GM18505 (cell line): ENCODE results near the gene U2AF1L4.
A peak's percentile ranks its signal among the peaks of the same experiment; 100 is the strongest.

Experiments used
- ATAC-seq: cut with Tn5 transposase; IDR thresholded peaks from one replicate; pipeline ENCODE4 v1.9.1; 2021; ENCODE audit not compliant: unreplicated experiment
- POLR2A ChIP-seq: IDR thresholded peaks from 4 replicates; pipeline ENCODE4 v1.6.1; 2011; ENCODE audit warnings: borderline replicate concordance; ENCODE audit not compliant: insufficient read depth, insufficient read length; ENCODE audit errors: extremely low read depth

The U2AF1L4 gene

GRCh38 chr19:35718345-35719041 is 26.7 kb downstream of the U2AF1L4 start:
- TF ChIP-seq POLR2A: no peak
- ATAC-seq: peak; percentile 3

GRCh38 chr19:35717665-35718344 is 27.4 kb downstream of the U2AF1L4 start, which contains the start of gene KMT2B:
KMT2B (plus strand) TSS chr19:35718003; CDS start chr19:35718019, 16 bp downstream.
- ATAC-seq: peak; percentile 38
- TF ChIP-seq POLR2A: peak; percentile 55

DNA sequence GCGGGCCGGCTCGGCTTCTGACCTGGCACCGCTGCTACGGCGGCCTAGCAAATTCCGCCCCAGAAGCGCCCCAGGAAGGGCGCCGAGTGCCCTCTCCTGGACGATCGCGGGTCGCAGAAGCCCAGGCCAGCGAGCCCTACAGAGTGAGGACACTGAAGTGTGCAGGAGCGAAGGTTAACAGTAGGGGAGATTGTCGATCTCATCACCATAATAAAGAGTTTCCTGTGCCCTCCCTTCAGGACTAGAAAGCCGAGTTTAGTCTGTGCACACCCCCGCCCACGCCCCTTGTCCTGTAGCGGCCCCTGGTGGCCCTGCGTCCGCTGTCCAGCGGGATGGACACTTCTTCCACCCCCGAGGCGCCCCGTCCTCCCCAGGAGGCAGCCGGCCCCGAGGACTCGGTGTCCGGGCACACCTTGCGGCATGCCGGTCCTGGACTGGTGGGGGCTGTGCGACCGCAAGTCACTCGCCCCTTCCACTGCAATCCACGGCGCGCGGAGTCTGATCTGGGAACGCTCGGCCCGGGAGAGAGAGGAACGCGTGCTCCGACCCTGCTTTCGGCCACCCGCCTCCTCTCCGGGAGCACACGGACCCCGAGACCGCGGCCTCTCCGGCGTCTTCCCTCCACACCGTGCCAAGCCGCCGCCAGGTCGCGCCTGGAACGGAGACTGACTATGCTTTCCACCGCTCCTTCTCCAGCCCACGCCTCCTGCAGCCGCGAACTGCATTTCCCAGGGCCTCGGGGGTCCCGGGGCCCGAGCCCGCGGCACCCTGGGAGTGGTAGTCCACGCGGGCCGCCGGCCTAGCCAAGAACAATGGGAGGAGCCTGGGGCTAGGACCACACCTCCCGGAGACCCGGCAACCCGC is 28.2 kb downstream of the U2AF1L4 start:
- no peak for TF ChIP-seq POLR2A
- ATAC-seq: peak; percentile 53

GRCh38 chr19:35715981-35716800 is 29.0 kb downstream of the U2AF1L4 start:
- ATAC-seq: no peak
- TF ChIP-seq POLR2A: no peak

DNA sequence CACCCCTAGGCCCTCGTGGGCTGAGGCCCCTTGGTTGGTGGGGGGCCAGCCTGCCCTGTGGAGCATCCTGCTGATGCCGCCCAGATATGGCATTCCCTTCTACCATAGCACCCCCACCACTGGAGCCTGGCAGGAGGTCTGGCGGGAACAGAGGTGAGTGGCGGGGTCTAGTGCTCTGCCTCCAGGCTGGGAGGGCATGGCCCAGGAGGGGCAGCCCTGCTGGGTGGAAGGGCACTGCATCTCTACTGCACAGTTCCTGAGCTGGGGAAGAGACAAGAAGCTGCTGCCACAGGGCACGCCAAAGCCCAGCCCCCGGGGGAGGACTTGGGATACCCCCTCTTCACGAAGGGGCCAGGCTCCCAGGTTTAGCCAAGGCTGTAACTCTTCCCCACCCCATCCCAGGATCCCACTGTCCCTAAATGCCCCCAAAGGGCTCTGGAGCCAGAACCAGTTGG is 29.8 kb downstream of the U2AF1L4 start:
- no peak for ATAC-seq
- no peak for TF ChIP-seq POLR2A

GRCh38 chr19:35714601-35715354 is 30.4 kb downstream of the U2AF1L4 start:
- ATAC-seq: no peak
- no peak for TF ChIP-seq POLR2A

- no peak for TF ChIP-seq POLR2A
- ATAC-seq: no peak
Observed at GRCh38 chr19:35713904-35714495, 31.2 kb downstream of the U2AF1L4 start.

DNA sequence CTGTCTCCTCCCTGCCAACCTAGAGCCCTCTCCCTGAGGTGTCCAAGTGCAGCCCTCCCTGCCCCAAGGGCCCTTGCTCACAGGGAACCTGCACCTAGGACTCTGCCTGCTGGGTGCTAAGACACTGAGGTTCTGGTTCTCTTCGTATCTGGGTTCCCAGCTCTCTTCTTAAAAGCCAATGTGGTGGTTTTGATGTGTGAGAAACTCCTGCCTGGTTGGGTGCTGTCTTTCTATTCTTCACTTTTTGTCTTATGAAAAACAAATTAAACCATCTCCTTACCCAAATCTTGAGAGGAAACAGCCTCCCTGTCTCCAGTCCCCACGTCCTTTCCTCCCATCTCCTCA is 31.7 kb downstream of the U2AF1L4 start:
- TF ChIP-seq POLR2A: no peak
- no peak for ATAC-seq

- ATAC-seq: no peak
Observed at GRCh38 chr19:35712567-35713505, 32.4 kb downstream of the U2AF1L4 start.

GRCh38 chr19:35710784-35711723 is 34.2 kb downstream of the U2AF1L4 start:
- TF ChIP-seq POLR2A: peak; percentile 50
- ATAC-seq: peak; percentile 46

More at GRCh38 chr19:35712567-35713505, 32.4 kb downstream of the U2AF1L4 start:
- peak; percentile 85 for TF ChIP-seq POLR2A

DNA sequence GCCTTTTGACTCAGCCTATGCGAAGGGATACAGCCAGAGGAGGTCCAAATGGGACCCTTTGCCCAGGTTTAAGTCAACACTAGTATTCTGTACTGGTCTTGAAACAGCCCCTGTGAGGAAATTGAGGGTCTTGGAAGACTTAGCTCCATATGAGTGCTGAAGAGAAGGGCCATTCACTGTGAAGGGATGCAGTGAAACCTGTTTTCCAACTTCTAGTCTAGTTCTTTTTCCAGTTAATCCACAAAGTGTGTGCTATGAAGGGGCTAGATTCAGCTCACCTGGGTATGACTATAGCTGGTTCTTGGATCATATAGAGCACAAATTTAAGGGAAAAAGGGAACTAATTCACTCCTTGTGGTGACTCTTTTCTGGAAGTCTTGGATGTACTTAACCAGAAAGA is 36.8 kb downstream of the U2AF1L4 start:
- no peak for TF ChIP-seq POLR2A
- no peak for ATAC-seq
